ENCODE data around the gene HAND2.

Gene HAND2

GRCh38 chr4:173500841-173501591, 29.0 kb downstream of the HAND2 start:
- DNase-seq: no peak

GRCh38 chr4:173499658-173500535, 30.1 kb downstream of the HAND2 start:
- no peak for DNase-seq

GRCh38 chr4:173498771-173499170, 31.3 kb downstream of the HAND2 start:
- DNase-seq: no peak

- DNase-seq: no peak
Measured at GRCh38 chr4:173498023-173498422, 32.0 kb downstream of the HAND2 start.

- peak; percentile 56 for DNase-seq
Measured at GRCh38 chr4:173494013-173494970, 35.7 kb downstream of the HAND2 start.

- DNase-seq: no peak
Measured at GRCh38 chr4:173493041-173493440, 37.0 kb downstream of the HAND2 start.

GRCh38 chr4:173492315-173492714, 37.7 kb downstream of the HAND2 start:
- no peak for DNase-seq

GRCh38 chr4:173490817-173491528, 39.1 kb downstream of the HAND2 start:
- DNase-seq: no peak

GRCh38 chr4:173490256-173490655, 39.8 kb downstream of the HAND2 start:
- no peak for DNase-seq

GRCh38 chr4:173489514-173489913, 40.5 kb downstream of the HAND2 start:
- DNase-seq: no peak

GRCh38 chr4:173488656-173489055, 41.4 kb downstream of the HAND2 start:
- no peak for DNase-seq

GRCh38 chr4:173488074-173488473, 42.0 kb downstream of the HAND2 start:
- no peak for DNase-seq

GRCh38 chr4:173486714-173487392, 43.2 kb downstream of the HAND2 start:
- no peak for DNase-seq

- no peak for DNase-seq
Measured at GRCh38 chr4:173485164-173485563, 44.9 kb downstream of the HAND2 start.

- no peak for DNase-seq
Measured at GRCh38 chr4:173482330-173482931, 47.6 kb downstream of the HAND2 start.

GRCh38 chr4:173478913-173479283, 51.1 kb downstream of the HAND2 start:
- DNase-seq: no peak

- no peak for DNase-seq
Measured at GRCh38 chr4:173478201-173478912, 51.7 kb downstream of the HAND2 start.

- no peak for DNase-seq
Measured at GRCh38 chr4:173477016-173477415, 53.0 kb downstream of the HAND2 start.
